RWPE2 (cell line): Measurements from ENCODE around the gene ZKSCAN5.
"Not testable (repeated sequence)": the region's sequence is repeated elsewhere in the genome, so short reads cannot be mapped to it uniquely, and the experiment has no call there.

ENCODE experiments used
- ATAC-seq: fragments of 200-7000 bp; cut with Tn5 transposase; 3 replicates; pipeline ENCODE4 v1.9.1; 2021; ENCODE audit warnings: low read depth
- DNase-seq: peaks from one replicate; pipeline ENCODE4 v3.0.0-alpha.2; 2020; ENCODE audit warnings: low spot score
- H3K27ac ChIP-seq: fragments of 450-650 bp; 2 replicates; pipeline ENCODE4 v1.5.1; 2017; ENCODE audit warnings: mild to moderate bottlenecking; ENCODE audit not compliant: poor library complexity, severe bottlenecking
- H3K27me3 ChIP-seq: fragments of 250-450 bp; sonication (Bioruptor Pico); 2 replicates; pipeline ENCODE4 v1.5.1; 2021; ENCODE audit warnings: mild to moderate bottlenecking, moderate library complexity; ENCODE audit not compliant: insufficient read depth, poor library complexity, severe bottlenecking
- H3K36me3 ChIP-seq: fragments of 250-450 bp; sonication (Bioruptor Pico); 2 replicates; pipeline ENCODE4 v1.5.1; 2020; ENCODE audit warnings: low read depth, mild to moderate bottlenecking, moderate library complexity
- H3K4me1 ChIP-seq: fragments of 250-450 bp; sonication (Bioruptor Pico); 2 replicates; pipeline ENCODE4 v1.5.1; 2021; ENCODE audit warnings: mild to moderate bottlenecking, moderate library complexity; ENCODE audit not compliant: insufficient read depth, poor library complexity, severe bottlenecking
- H3K4me3 ChIP-seq: fragments of 250-450 bp; sonication (Bioruptor Pico); 2 replicates; pipeline ENCODE4 v1.5.1; 2021; ENCODE audit warnings: mild to moderate bottlenecking, moderate library complexity; ENCODE audit not compliant: severe bottlenecking
- H3K9me3 ChIP-seq: fragments of 250-450 bp; sonication (Bioruptor Pico); 2 replicates; pipeline ENCODE4 v1.5.1; 2021; ENCODE audit warnings: mild to moderate bottlenecking, moderate library complexity; ENCODE audit not compliant: severe bottlenecking
- TF ChIP-seq, protein P1 (sequence below): fragments of 450-650 bp; IDR thresholded peaks from one replicate; pipeline ENCODE4 v1.5.1; 2017; ENCODE audit warnings: mild to moderate bottlenecking, moderate library complexity; ENCODE audit not compliant: poor library complexity, severe bottlenecking

The ZKSCAN5 gene

DNA sequence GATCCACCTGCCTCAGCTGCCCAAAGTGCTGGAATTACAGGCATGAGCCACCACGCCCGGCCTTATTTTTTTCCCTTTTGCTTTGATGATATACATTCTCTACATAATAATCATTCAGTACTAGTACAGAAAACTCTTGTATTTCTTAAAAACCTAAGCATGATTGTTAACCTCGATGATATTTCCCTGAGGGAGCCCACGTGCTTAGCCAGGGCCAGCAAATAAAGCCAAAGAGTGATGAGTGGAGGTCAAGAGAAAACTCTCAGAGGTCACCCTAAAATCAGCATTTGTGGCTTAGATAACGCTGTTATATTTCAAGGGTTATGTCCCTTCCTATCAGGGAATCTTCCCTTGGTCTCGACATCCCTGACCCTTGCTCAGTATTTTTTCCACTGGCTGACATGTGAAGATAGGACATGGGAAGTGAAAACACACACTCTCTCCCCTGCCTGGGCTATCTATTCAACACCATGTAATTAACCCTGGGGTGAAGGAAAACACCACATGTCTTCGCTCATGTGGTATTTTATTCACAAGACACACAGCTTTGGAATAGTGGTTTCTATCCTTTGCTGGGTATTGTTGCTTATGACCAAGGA, 34.9 kb downstream of the ZKSCAN5 start:
- peaks cover 16% of the 10 kb centered on the region for H3K9me3 ChIP-seq

DNA sequence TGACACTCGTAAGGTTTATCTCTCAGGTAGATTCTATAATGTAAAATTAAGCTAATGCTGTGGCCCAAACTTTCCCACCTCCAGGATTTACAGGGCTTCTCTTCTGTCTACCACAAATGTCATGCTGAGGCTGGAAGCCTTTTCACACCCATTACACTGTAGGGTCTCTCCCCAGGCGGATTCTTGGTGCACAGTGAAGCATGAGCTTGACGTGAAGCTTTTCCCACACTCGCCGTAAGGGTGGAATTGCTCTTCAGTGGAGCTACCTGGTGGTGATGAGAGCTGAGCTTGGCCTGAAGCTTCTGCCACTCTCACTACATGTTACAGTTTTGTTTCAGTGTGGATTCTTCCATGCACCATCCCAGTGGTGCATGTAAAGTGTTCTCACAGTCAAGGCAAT, 36.1 kb downstream of the ZKSCAN5 start:
- H3K9me3 ChIP-seq, result peaks cover 13% of the 10 kb centered on the region
- H3K27ac ChIP-seq, result no peak overlapping the region
- DNase-seq (no peak), ATAC-seq (no peak)
- H3K27me3 ChIP-seq, result no peaks in the 10 kb centered on the region
- no peak overlapping the region for H3K4me3 ChIP-seq
- H3K4me1 ChIP-seq, result no peaks in the 10 kb centered on the region
- TF ChIP-seq, protein P1, sequence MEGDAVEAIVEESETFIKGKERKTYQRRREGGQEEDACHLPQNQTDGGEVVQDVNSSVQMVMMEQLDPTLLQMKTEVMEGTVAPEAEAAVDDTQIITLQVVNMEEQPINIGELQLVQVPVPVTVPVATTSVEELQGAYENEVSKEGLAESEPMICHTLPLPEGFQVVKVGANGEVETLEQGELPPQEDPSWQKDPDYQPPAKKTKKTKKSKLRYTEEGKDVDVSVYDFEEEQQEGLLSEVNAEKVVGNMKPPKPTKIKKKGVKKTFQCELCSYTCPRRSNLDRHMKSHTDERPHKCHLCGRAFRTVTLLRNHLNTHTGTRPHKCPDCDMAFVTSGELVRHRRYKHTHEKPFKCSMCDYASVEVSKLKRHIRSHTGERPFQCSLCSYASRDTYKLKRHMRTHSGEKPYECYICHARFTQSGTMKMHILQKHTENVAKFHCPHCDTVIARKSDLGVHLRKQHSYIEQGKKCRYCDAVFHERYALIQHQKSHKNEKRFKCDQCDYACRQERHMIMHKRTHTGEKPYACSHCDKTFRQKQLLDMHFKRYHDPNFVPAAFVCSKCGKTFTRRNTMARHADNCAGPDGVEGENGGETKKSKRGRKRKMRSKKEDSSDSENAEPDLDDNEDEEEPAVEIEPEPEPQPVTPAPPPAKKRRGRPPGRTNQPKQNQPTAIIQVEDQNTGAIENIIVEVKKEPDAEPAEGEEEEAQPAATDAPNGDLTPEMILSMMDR, result no peak
- no peaks in the 10 kb centered on the region for H3K36me3 ChIP-seq

More for the DNA sequence above, 34.9 kb downstream of the ZKSCAN5 start:
- Histone ChIP-seq H3K36me3 (no peaks in the 10 kb centered on the region), H3K4me3 (no peak overlapping the region), H3K27ac (no peak overlapping the region), H3K27me3 (no peaks in the 10 kb centered on the region), H3K4me1 (no peaks in the 10 kb centered on the region)
- ATAC-seq, result no peak
- no peak for DNase-seq
- TF ChIP-seq, protein P1, result no peak

DNA sequence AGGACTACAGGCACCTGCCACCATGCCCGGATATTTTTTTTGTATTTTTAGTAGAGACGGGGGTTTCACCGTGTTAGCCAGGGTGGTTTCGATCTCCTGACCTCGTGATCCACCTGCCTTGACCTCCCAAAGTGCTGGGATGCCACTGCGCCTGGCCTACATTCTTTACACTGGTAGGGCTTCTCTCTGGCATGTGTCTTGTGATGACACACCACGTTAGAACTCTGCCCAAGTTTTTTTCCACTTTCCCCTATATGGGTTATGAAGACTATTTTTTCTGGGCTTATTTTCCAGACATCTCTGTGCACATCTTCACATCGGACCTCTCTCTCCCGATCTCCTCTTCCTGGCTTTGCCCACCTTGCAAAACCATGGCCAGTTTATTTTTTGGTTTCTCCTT, 36.8 kb downstream of the ZKSCAN5 start:
- H3K9me3 ChIP-seq, result peaks cover 13% of the 10 kb centered on the region
- H3K27ac ChIP-seq, result no peak overlapping the region
- TF ChIP-seq, protein P1, result no peak
- DNase-seq (no peak), ATAC-seq (no peak)
- no peaks in the 10 kb centered on the region; the same call in 1 of the 2 replicates for H3K36me3 ChIP-seq
- H3K4me3 ChIP-seq, result no peak overlapping the region
- no peaks in the 10 kb centered on the region for H3K4me1 ChIP-seq
- H3K27me3 ChIP-seq, result no peaks in the 10 kb centered on the region

DNA sequence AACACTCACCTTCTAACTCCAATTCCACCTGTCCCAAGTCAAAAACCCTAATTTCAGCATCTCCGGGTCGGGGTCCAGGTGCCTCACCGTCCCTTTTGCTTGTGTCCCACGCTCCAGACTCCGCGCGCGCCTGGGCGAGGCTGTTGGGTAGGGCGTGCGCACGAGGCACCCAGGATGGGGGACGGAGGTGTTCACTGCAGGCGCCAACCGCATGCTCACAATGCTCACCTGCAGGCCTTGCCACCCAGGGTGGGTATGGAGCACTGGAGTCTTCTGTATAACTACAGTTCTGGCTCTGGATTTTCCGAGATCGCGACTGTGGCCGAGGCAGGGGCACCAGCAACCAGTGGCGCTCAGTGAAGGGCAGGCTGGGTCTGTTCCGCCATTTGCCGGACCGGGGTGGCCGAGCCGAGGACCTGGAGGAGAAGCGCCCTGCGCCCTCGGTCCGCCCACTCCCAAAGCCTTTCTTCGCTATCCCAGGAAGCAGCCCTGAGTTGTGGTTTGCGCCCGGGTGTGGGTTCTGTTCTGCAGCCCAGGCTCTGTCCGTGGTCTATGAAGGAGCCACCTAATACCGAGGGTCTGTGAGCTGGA, 38.7 kb downstream of the ZKSCAN5 start:
- no peak overlapping the region for H3K4me3 ChIP-seq
- H3K9me3 ChIP-seq, result peaks cover 13% of the 10 kb centered on the region
- TF ChIP-seq, protein P1, result no peak
- no peak for DNase-seq
- no peaks in the 10 kb centered on the region for H3K27me3 ChIP-seq
- no peak for ATAC-seq
- peaks cover 19% of the 10 kb centered on the region for H3K36me3 ChIP-seq
- H3K27ac ChIP-seq, result no peak overlapping the region
- no peaks in the 10 kb centered on the region for H3K4me1 ChIP-seq

DNA sequence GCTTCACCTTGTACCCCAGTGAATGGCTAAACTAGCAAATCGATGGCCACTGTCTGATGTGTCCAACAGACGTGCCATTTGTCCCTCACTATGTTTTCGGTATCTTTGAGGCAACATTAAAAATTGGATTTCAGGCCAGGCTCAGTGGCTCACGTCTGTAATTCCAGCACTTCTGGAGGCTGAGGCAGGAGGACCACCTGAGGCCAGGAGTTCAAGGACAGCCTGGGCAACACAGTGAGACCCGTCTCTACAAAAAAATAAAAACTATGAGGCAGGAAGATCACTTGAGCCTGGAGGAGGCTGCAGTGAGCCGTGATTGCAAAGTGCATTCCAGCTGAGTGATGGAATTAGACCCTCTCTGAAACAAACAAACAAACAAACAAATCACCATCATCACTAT, 39.5 kb downstream of the ZKSCAN5 start:
- Histone ChIP-seq H3K27ac (no peak overlapping the region), H3K4me3 (no peak overlapping the region), H3K4me1 (no peaks in the 10 kb centered on the region), H3K27me3 (no peaks in the 10 kb centered on the region), H3K36me3 (peaks cover 22% of the 10 kb centered on the region), H3K9me3 (peaks cover 13% of the 10 kb centered on the region)
- DNase-seq, result no peak
- ATAC-seq, result no peak
- TF ChIP-seq, protein P1, result no peak

DNA sequence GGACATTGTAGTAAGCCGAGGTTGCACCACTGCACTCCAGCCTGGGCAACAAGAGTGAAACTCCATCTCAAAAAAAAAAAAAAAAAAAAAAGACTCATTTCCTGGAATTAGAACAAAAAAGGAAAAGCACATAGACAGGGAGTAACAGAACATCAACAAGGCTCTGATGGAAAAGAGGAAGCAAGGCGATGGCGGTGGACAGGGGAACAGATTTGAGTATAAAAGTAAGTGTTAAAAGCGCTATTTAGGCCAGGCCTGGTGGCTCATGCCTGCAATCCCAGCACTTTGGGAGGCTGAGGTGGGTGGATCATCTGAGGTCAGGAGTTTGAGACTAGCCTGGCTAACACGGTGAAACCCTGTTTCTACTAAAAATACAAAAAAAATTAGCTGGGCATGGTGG, 40.8 kb downstream of the ZKSCAN5 start:
- not testable (repeated sequence) for H3K27me3 ChIP-seq, ATAC-seq, H3K27ac ChIP-seq, H3K4me1 ChIP-seq, DNase-seq, H3K9me3 ChIP-seq, H3K4me3 ChIP-seq
- peaks cover 30% of the 10 kb centered on the region for H3K36me3 ChIP-seq

DNA sequence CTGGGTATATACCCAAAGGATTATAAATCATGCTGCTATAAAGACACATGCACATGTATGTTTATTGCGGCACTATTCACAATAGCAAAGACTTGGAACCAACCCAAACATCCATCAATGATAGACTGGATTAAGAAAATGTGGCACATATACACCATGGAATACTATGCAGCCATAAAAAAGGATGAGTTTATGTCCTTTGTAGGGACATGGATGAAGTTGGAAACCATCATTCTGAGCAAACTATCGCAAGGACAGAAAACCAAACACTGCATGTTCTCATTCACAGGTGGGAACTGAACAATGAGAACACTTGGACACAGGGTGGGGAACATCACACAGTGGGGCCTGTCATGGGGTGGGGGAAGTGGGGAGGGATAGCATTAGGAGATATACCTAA, 45.1 kb downstream of the ZKSCAN5 start:
- not testable (repeated sequence) for ATAC-seq, DNase-seq, H3K4me3 ChIP-seq, H3K9me3 ChIP-seq, H3K27ac ChIP-seq, H3K27me3 ChIP-seq, H3K4me1 ChIP-seq
- peaks cover 31% of the 10 kb centered on the region for H3K36me3 ChIP-seq
